Brain microvascular endothelial cell (primary cell): ENCODE measurements around the gene ZNF609.

Source experiments
- DNase-seq: peaks from one replicate; pipeline ENCODE4 v3.0.0-alpha.2; 2020
- H3K27ac ChIP-seq: fragments of 250-450 bp; sonication (Bioruptor Pico); 2 replicates; pipeline ENCODE4 v1.5.1; 2020; ENCODE audit warnings: mild to moderate bottlenecking, moderate library complexity
- H3K27me3 ChIP-seq: fragments of 250-450 bp; sonication (Bioruptor Pico); replicated peaks from 2 replicates; pipeline ENCODE4 v1.5.1; 2020; ENCODE audit warnings: mild to moderate bottlenecking
- H3K36me3 ChIP-seq: fragments of 250-450 bp; sonication (Bioruptor Pico); replicated peaks from 2 replicates; pipeline ENCODE4 v1.5.1; 2020; ENCODE audit warnings: mild to moderate bottlenecking
- H3K4me3 ChIP-seq: 2 replicates; pipeline ENCODE4 v1.5.1; 2011; ENCODE audit warnings: low read depth, mild to moderate bottlenecking, control low read depth, low read length, moderate library complexity
- CTCF ChIP-seq: IDR thresholded peaks from 2 replicates; pipeline ENCODE4 v1.5.1; 2011; ENCODE audit warnings: low read depth, mild to moderate bottlenecking, moderate library complexity, low read length, control low read depth, inconsistent platforms; ENCODE audit errors: missing control alignments
- in situ Hi-C: cut with HindIII; loops from 2 replicates; pipeline ENCODE4 v1.10.0; 2017; ENCODE audit warnings: low sequenced_read_pairs, low pct_ligation_motif_present

Gene ZNF609

GRCh38 chr15:64685230-64685888 is 225.0 kb downstream of the ZNF609 start:
- in situ Hi-C loops = no loop called here
- peaks cover 78% of the 10 kb centered on the region for H3K36me3 ChIP-seq
- DNase-seq = no peak
- H3K27me3 ChIP-seq = no peaks in the 10 kb centered on the region
- no peak overlapping the region for H3K27ac ChIP-seq
- TF ChIP-seq CTCF = no peak
- no peak overlapping the region for H3K4me3 ChIP-seq

GRCh38 chr15:64686130-64686735 is 225.9 kb downstream of the ZNF609 start:
- DNase-seq = peak; percentile 30
- in situ Hi-C loops = no loop called here
- Histone ChIP-seq H3K36me3 (peaks cover 79% of the 10 kb centered on the region), H3K27me3 (no peaks in the 10 kb centered on the region), H3K4me3 (no peak overlapping the region), H3K27ac (no peak overlapping the region)
- peak; percentile 72 for TF ChIP-seq CTCF

GRCh38 chr15:64687172-64687571 is 226.8 kb downstream of the ZNF609 start:
- TF ChIP-seq CTCF = no peak
- Histone ChIP-seq H3K36me3 (peaks cover 78% of the 10 kb centered on the region), H3K4me3 (no peak overlapping the region), H3K27ac (no peak overlapping the region), H3K27me3 (no peaks in the 10 kb centered on the region)
- in situ Hi-C loops = no loop called here
- no peak for DNase-seq

GRCh38 chr15:64687688-64688087 is 227.3 kb downstream of the ZNF609 start:
- peaks cover 76% of the 10 kb centered on the region for H3K36me3 ChIP-seq

GRCh38 chr15:64688770-64689169 is 228.4 kb downstream of the ZNF609 start:
- no peak for DNase-seq
- Histone ChIP-seq H3K4me3 (no peak overlapping the region), H3K27me3 (no peaks in the 10 kb centered on the region), H3K36me3 (peaks cover 75% of the 10 kb centered on the region), H3K27ac (no peak overlapping the region)
- no peak for TF ChIP-seq CTCF
- in situ Hi-C loops = no loop called here

More at GRCh38 chr15:64687688-64688087, 227.3 kb downstream of the ZNF609 start:
- in situ Hi-C loops = no loop called here
- no peak for DNase-seq
- no peak overlapping the region for H3K27ac ChIP-seq
- H3K4me3 ChIP-seq = no peak overlapping the region
- TF ChIP-seq CTCF = no peak
- H3K27me3 ChIP-seq = no peaks in the 10 kb centered on the region
